SK-N-SH (cell line): ENCODE results near the gene CHST13. TPM values are rescaled to one million over a fixed set of nuclear protein-coding genes. Genes with fewer than 3 reads are reported as not detected.

Source experiments
- CTCF ChIA-PET: fragments of 300-600, 350-600 bp; formaldehyde crosslinking; extraction: SDS; loops from one replicate; lab custom pipeline; 2021; lab: Yijun Ruan, JAX
- POLR2A ChIA-PET: fragments of 350-600 bp; sonication (Branson Sonifier 250); formaldehyde crosslinking; extraction: SDS; loops from one replicate; lab custom pipeline; 2020; ENCODE audit warnings: antibody characterized with exemption, inconsistent platforms; lab: Yijun Ruan, JAX
- DNase-seq: peaks from one replicate; pipeline ENCODE4 v3.0.0; 2012
- H2AFZ ChIP-seq: fragments of 200-600 bp; sonication (generic); 2 replicates; pipeline ENCODE4 v1.8.1; 2016; ENCODE audit warnings: antibody characterized with exemption, mild to moderate bottlenecking, low read depth
- H3F3A ChIP-seq: fragments of 200-600 bp; sonication (generic); replicated peaks from 2 replicates; pipeline ENCODE3; 2016; ENCODE audit warnings: antibody characterized with exemption, mild to moderate bottlenecking; ENCODE audit not compliant: insufficient read depth
- H3K27ac ChIP-seq, 2 experiments: fragments of 200-500 bp in 1 of 2; fragments of 200-600 bp in 1 of 2; sonication (Bioruptor generic) in 1 of 2; sonication (generic), shearing (Covaris generic) in 1 of 2; 2 replicates each; pipeline versions ENCODE4 v1.5.1 to v1.6.1; 2014 to 2016; ENCODE audit warnings: low read depth in 2 of 2, inconsistent platforms in 1 of 2, low read length in 1 of 2, mild to moderate bottlenecking in 1 of 2, mixed read lengths in 1 of 2
- H3K27me3 ChIP-seq: fragments of 200-600 bp; sonication (generic), shearing (Covaris generic); 2 replicates; pipeline ENCODE4 v1.6.1; 2016; ENCODE audit warnings: mixed run types; ENCODE audit not compliant: insufficient read depth
- H3K36me3 ChIP-seq, 2 experiments: fragments of 200-500 bp in 1 of 2; fragments of 200-600 bp in 1 of 2; sonication (Bioruptor generic) in 1 of 2; sonication (generic) in 1 of 2; replicated peaks in 1 of 2; 2 replicates each; pipeline versions ENCODE3 to v1.5.1; 2014 to 2016; ENCODE audit warnings: low read length in 1 of 2, mild to moderate bottlenecking in 1 of 2; ENCODE audit not compliant: insufficient read depth in 2 of 2, control insufficient read depth in 1 of 2
- H3K4me1 ChIP-seq, 2 experiments: fragments of 200-500 bp in 1 of 2; fragments of 200-600 bp in 1 of 2; sonication (Bioruptor generic) in 1 of 2; sonication (generic), shearing (Covaris generic) in 1 of 2; 2 replicates each; pipeline versions ENCODE4 v1.5.1 to v1.6.1; 2014 to 2016; ENCODE audit warnings: low read depth in 1 of 2, low read length in 1 of 2, mixed run types in 1 of 2; ENCODE audit not compliant: insufficient read depth in 2 of 2, control insufficient read depth in 1 of 2
- H3K4me2 ChIP-seq: fragments of 200-600 bp; sonication (generic), shearing (Covaris generic); 2 replicates; pipeline ENCODE4 v1.6.1; 2017; ENCODE audit warnings: mixed run types
- H3K4me3 ChIP-seq, 2 experiments: fragments of 200-500 bp in 1 of 2; fragments of 200-600 bp in 1 of 2; sonication (Bioruptor generic) in 1 of 2; sonication (generic), shearing (Covaris generic) in 1 of 2; 2 replicates each; pipeline versions ENCODE4 v1.5.1 to v1.8.1; 2014 to 2016; ENCODE audit warnings: low read depth in 2 of 2, inconsistent platforms in 1 of 2, low read length in 1 of 2, mild to moderate bottlenecking in 1 of 2, mixed read lengths in 1 of 2, moderate library complexity in 1 of 2
- H3K79me2 ChIP-seq: fragments of 200-600 bp; sonication (generic); 2 replicates; pipeline ENCODE4 v1.8.1; 2017; ENCODE audit warnings: mild to moderate bottlenecking; ENCODE audit not compliant: insufficient read depth
- H3K9ac ChIP-seq: fragments of 200-600 bp; sonication (generic); 2 replicates; pipeline ENCODE4 v1.6.1; 2017; ENCODE audit warnings: mixed run types
- H3K9me2 ChIP-seq: fragments of 200-600 bp; sonication (generic); 2 replicates; pipeline ENCODE4 v1.6.1; 2017; ENCODE audit warnings: mixed run types
- H3K9me3 ChIP-seq: fragments of 200-600 bp; sonication (generic); 2 replicates; pipeline ENCODE4 v1.6.1; 2017; ENCODE audit warnings: mixed run types, mild to moderate bottlenecking, moderate library complexity
- H4K20me1 ChIP-seq: fragments of 200-600 bp; sonication (generic); 2 replicates; pipeline ENCODE4 v1.6.1; 2017; ENCODE audit warnings: mild to moderate bottlenecking, mixed run types; ENCODE audit not compliant: insufficient read depth
- CTCF ChIP-seq: fragments of 200-600 bp; sonication (generic); IDR thresholded peaks from 2 replicates; pipeline ENCODE4 v1.6.1; 2017; ENCODE audit warnings: antibody characterized with exemption, mild to moderate bottlenecking, moderate library complexity
- EP300 ChIP-seq, 2 experiments: IDR thresholded peaks; 2 replicates each; pipeline versions ENCODE4 v1.4.0 to v1.6.1; 2012; ENCODE audit warnings: borderline replicate concordance in 1 of 2, low read depth in 1 of 2, low read length in 1 of 2
- MEF2A ChIP-seq: IDR thresholded peaks from 2 replicates; pipeline ENCODE4 v1.4.0; 2012; ENCODE audit warnings: low read depth, borderline replicate concordance
- POLR2AphosphoS5 ChIP-seq: IDR thresholded peaks from 2 replicates; pipeline ENCODE4 v1.6.1; 2012; ENCODE audit warnings: low read depth, low read length
- SIN3A ChIP-seq: IDR thresholded peaks from 2 replicates; pipeline ENCODE4 v1.6.1; 2012; ENCODE audit warnings: low read depth, mild to moderate bottlenecking, low read length, moderate library complexity, borderline replicate concordance
- TCF12 ChIP-seq: IDR thresholded peaks from 2 replicates; pipeline ENCODE4 v1.4.0; 2012
- USF2 ChIP-seq: fragments of 150-350 bp; IDR thresholded peaks from 2 replicates; pipeline ENCODE4 v1.6.1; 2017; ENCODE audit warnings: antibody characterized with exemption, low read length, low read depth, borderline replicate concordance
- YY1 ChIP-seq: IDR thresholded peaks from 2 replicates; pipeline ENCODE4 v1.4.0; 2012; ENCODE audit warnings: low read depth, mild to moderate bottlenecking
- WGBS: methylation state at CpG from one replicate; pipeline ENCODE4 v1.1.6; 2017; ENCODE audit warnings: low lambda C conversion rate; 5-methylcytosine and 5-hydroxymethylcytosine counted together
- polyA plus RNA-seq, 3 experiments: library from polyadenylated mRNA; depleted of rRNA; stranded (reverse); fragments of >200 nt; gene quantifications; 2 replicates each; pipeline ENCODE4 v1.2.3, GENCODE V29; 2012

Gene CHST13
- polyA plus RNA-seq, 1 of the 3 experiments (the other 2 are of a cell fraction), result 0.41 TPM

- TF ChIP-seq USF2, result no peak
- TF ChIP-seq SIN3A, result no peak
- TF ChIP-seq TCF12, result no peak
- no peak for TF ChIP-seq CTCF
- no peak for TF ChIP-seq EP300 (IDR thresholded peaks at IDR 0.05; ENCODE audit: borderline replicate concordance in 1 of 2, low read depth in 1 of 2, low read length in 1 of 2)
- no peak for TF ChIP-seq POLR2AphosphoS5
These were observed 3.7 kb downstream of the CHST13 start (continued) for GRCh38 chr3:126527455-126528211.

- Histone ChIP-seq H3K27me3 (no peaks in the 10 kb centered on the region), H3K4me1 (peaks cover 0 to 37% of the 10 kb centered on the region in 2 experiments; a peak in 1 of 4 replicates), H3K4me3 (no peak overlapping the region), H3K79me2 (no peaks in the 10 kb centered on the region), H3K36me3 (no peaks in the 10 kb centered on the region), H3K9ac (no peak overlapping the region), H3K9me2 (no peaks in the 10 kb centered on the region), H3K9me3 (no peaks in the 10 kb centered on the region), H3K27ac (peak overlapping the region in 1 of 2 experiments; percentile 69; a peak in 2 of 4 replicates), H3K4me2 (no peak overlapping the region), H4K20me1 (no peaks in the 10 kb centered on the region), H2AFZ (no peak overlapping the region), H3F3A (no peaks in the 10 kb centered on the region)
- POLR2A ChIA-PET, result no interaction called here
- no peak for DNase-seq
- TF ChIP-seq MEF2A, result no peak
- TF ChIP-seq CTCF, result no peak
- TF ChIP-seq POLR2AphosphoS5, result no peak
- no peak for TF ChIP-seq TCF12
- no peak for TF ChIP-seq YY1
- 64% methylated on average over 4 of the region's 5 CpGs for WGBS
- CTCF ChIA-PET, result interaction anchor here (0.8 to 1.8 kb wide), 2 partner anchors 85 to 1016 kb away, joined by 3 to 4 read pairs; no protein-coding TSS in a partner anchor
These were observed 4.5 kb downstream of the CHST13 start for GRCh38 chr3:126528419-126528799.
